COLO668 (cell line): ENCODE data around the gene NCCRP1.

Experiments
- DNase-seq: peaks from one replicate; lab custom pipeline; 2025; ENCODE audit not compliant: unreplicated experiment; lab: John Stamatoyannopoulos, UW

The NCCRP1 gene

DNA sequence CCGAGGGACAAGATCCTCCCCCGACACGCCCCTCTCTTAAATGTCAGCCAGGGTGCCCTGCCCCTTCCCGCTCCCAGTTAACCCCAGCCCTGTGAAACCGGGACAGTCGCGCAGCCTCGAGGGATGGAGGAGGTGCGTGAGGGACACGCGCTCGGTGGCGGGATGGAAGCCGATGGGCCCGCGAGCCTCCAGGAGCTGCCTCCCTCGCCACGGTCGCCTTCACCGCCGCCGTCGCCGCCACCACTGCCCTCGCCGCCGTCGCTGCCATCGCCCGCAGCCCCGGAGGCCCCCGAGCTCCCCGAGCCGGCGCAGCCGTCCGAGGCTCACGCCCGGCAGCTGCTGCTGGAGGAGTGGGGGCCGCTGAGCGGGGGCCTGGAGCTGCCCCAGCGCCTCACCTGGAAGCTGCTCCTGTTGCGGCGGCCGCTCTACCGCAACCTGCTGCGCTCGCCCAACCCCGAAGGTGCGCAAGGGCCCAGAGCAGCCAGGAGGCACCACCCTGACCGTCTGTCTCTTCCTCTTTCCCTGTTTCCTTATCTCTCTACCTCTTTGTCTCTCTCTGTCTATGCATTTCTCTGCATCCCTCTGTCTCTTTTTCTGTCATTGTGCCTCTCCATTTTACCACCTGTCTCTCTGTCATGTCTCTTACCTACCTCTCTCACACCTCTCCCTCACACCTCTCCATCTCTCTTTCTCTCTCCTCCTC lies at the start of gene NCCRP1:
NCCRP1 (plus strand) TSS at position 105 of the 703 bp plus-strand sequence; CDS start at position 124, 19 bp downstream.
- peak; percentile 31 for DNase-seq

GRCh38 chr19:39147480-39147879 lies 49.3 kb upstream of the NCCRP1 start:
- DNase-seq, result no peak

DNA sequence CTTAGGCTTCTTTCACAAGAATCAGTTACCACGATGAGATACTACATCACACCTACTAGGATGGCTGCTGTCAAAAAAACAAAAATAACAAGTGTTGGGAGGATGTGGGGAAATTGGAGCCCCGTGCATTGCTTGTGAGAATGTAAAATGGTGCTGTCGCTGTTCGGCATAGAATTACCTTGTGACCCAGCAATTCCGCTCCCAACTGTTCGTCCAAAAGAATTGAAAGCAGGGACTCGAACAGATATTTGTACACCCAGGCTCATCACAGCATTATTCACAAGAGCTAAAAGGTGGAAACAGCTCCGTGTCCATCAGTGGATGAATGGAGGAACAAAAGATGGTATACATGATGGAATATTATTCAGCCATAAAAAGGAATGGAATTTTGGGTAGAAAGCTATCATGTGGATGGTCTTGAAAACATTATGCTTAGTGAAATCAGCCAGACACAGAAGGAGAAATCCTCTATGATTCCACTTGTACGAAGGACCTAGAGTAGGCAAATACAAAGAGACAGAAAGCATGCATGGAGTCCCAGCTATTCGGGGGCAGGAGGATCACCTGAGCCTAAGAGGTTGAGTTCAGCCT lies 47.7 kb upstream of the NCCRP1 start:
- no peak for DNase-seq

DNA sequence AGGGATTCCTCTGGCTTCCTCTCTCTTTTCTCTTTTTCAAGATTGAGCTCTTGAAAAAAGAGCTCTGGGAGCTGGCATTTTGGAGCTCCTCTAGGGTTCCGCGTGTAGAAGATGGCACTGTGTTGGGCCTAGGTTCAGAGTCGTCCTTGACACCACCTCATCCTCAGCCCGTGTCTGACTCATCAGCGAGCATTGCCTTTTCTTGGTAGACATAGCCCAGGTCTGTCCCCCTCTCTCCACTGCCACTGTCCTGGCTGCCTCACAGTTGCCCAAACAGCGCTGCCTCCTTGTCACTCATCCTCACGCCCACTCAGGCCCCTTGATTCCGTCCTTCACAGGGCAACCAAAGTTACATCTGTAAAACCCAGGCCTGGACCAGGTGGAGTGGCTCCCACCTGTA lies 46.5 kb upstream of the NCCRP1 start:
- no peak for DNase-seq

DNA sequence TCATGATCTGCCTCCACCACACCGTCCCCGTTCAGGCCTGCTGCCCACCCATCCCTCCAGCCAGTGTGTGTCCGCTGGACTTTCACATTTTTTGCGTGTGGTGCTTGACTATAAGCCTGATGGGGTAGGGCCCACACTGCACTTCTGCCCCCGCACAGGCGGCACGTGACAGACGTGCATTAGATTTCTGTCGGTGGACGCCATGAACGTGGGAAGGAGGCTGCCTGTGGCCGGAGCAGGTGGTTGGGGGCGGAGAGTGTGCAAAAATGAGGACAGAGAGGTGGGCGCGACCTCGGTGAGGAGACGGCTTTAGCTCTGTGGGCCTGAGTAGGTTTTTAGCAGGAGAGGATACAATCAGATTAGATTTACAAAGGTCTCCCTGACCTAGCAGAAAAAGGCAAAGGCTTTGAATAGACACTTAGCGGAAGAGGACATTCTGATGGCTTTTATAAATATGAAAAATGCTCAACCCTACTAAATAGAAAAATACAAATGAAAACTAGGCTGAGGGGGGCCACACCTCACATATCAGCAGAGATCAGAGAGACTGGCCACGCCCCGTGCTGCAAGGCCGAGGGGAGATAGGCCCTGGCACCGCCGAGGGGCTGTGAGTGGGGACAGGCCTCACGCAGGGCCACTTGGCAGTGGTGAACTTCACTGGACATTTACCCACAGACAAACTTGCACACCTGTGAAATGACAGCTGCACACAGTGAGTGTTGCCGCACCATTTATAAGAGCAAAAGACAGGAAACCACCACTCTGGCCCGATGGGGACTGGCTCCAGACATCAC lies 45.8 kb upstream of the NCCRP1 start:
- no peak for DNase-seq

GRCh38 chr19:39152066-39152465 lies 44.7 kb upstream of the NCCRP1 start:
- no peak for DNase-seq

DNA sequence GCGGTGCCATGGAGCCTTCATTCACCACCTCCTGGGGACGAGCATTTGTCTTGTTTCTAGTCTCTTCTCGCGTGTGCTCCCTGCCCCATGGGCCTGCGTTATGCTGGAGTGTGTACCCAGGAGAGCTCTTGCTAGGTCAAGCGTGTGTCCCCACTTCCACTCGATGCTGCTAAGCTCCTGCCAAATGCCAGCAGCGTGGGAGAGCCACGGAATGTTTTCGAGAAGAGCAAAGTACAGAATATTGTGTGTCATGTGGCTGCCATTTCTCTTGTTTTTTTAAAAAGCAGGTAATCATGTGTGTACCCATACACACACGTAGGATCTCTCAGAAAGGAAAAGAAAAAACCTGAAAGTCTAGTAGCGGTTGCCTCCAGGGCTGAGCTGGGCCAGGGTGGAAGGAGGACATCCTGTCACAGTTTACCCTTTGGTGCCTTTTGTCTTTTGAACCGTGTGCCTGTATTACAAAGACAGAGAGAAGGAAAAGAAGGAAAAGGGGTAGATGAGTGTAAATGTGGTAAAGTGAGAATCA lies 42.6 kb upstream of the NCCRP1 start:
- DNase-seq, result no peak

GRCh38 chr19:39154629-39155100 lies 42.1 kb upstream of the NCCRP1 start:
- no peak for DNase-seq

- DNase-seq, result no peak
These were observed 41.6 kb upstream of the NCCRP1 start for GRCh38 chr19:39155114-39155700.

GRCh38 chr19:39155741-39156140 lies 41.0 kb upstream of the NCCRP1 start:
- DNase-seq, result no peak

DNA sequence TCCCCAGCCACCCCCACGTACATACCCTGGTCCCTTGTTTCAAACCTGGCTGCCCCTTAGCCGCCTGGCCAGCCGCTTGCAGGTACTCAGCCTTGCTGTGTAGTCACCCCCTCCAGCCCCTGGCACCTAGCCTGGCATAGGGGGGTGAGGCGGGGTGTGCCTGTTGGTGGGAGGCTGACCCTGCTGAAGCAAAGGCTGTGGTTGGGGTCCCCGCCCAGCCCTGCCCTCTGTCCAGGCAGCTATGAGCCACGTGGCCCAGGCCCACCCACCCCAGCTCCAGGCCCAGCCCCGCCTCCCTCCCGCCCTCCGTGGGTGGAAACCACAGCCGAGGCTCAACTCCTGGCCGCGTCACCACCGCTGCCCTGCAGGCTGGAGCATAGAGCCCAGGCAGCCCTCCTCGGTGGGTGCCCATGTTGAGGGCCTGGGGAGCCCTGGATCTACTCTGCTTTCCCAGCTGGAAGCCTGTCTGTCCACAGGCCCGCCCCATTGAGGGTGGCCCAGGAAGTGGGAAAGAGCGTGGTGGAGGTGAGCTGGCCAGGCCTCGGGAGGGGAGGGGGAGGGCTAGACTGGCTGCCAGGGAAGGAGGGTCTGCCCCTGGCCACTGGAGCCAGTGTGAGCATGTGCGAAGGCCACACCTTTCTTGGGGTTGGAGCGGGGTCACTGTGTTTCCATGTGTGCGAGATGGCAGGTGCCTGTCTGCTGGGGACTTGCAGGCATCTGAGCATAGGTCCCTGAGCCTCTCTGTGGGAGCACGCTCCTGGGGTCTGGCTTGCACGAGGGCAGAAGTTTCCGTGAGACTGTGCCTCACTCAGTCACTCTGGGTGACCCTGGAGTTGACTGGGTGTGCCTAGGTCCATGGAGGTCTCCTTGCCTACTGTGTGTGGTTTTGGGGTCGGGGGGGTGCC lies 40.2 kb upstream of the NCCRP1 start:
- DNase-seq, result no peak

DNA sequence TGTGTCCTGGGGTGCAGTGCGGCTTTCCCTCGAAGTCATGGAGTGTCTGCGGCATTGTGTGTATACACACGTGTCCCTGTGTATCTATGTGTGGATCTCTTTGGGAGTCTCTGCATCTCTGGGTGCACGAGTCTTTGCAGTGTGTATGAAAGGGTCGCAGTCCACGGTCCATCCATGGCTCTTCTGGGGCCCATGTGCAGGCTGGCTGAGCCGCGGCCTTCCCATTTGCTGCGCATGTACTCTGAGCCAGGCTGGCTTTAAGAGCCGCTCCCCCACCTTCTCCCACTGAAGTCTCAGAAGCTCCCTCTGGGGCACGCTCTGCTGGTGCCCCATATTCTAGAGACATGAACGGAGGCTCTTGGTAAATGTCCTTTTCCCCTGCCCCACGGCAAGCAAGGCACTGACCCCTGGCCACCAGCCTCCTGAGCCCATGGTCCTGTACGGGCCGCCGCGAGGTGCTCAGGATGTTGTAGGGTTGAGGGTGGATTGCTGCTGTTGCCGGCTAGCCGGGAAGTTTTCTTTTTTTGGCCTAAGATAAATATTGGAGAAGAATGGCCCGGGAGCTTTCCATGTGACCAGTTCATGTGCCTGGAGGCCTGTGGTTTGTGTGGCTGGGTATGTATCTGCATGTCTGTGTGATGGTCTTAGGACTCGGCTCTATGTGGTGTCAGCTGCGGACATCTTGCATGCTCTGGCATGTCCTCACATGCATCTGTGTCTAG lies 39.3 kb upstream of the NCCRP1 start:
- DNase-seq, result no peak

- no peak for DNase-seq
These were observed 38.8 kb upstream of the NCCRP1 start for GRCh38 chr19:39157997-39158389.

DNA sequence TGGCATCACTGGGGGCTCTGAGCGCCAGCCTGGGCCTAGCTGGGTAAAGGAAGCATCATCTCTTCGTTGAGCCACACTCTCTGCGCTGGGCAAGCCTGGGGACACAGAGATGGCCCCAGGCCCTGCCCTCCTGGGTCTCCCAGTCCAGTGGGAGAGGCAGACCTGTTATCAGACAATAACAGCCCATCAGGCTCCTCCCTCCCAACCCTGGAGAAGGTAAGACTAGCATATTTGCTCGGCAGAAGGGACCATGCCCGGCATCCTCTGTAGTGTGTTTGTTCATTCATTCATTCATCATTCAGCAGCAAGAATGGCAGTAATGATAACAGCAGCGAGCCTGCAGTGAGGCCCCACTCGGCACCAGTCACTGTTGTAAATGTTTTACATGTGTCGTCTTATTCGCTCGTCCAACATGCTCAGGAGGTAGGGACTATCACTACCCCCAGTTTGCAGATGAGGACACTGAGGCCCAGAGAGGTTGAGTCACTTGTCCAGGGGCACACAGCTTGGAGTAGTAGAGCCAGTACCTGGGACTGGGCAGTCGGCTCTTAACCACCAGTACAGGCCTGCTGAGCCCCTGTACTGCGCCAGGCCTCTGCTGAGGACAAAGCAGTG lies 38.0 kb upstream of the NCCRP1 start:
- DNase-seq, result no peak

- no peak for DNase-seq
These were observed 36.3 kb upstream of the NCCRP1 start for GRCh38 chr19:39160523-39160861.

DNA sequence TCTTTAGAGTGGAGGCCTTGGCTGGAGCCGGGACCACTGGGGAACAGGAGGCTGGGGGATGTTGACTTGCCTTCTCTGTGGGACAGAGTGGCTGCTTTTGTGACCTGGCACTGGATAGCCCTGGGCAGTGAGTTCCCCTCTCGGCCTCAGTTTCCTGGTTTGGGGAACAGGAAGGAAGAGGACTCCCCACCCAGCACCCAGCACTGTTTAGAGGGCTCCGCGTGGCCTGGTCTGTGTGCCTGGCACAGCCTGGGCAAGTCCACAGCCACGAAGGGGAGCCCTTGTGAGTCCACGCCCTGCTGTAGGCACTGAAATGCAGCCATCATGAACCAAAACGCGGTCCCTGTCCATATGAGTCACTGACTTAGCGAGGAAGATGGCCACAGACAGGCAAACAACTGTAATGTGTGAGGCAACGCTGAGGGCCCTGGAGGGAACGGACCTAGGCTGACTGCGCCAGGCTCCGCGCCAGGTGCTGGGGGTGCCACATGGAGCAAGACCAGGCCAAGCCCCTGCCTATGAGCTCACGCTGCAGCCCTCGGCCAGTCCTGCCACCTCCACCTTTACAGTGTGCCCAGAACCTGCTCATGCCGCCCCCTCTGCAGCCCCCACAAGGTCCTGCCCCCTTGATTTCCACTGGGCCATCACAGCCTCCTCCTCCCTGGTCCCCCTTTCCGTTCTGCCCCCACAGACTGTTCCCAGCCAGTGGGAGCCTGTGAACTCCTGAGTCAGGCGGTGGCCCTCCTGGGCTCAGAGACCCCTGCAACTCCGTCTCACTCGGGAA lies 35.7 kb upstream of the NCCRP1 start:
- DNase-seq, result no peak

GRCh38 chr19:39162441-39163043 lies 34.2 kb upstream of the NCCRP1 start:
- no peak for DNase-seq

DNA sequence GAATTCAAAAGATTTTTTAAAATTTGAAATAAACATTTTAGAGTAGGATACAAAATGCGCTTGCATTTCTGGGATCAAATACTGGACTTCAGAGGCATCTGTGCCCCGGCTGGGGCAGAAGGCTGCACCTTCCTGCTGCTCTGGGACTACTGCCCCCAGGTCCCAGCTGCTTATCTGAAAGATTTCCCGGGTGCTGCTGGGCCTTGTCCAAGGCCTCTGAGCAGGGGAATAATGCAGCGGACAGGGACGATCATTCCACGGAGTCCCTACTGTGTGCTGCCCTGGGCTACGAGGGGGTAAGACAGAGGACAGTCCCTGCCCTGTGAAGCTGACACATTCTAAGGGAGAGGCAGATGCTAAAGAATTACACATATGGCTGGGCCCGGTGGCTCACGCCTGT lies 33.1 kb upstream of the NCCRP1 start:
- no peak for DNase-seq
